ENCODE measurements around the gene CTNS. TPM values are rescaled to one million over a fixed set of nuclear protein-coding genes. Genes with fewer than 3 reads are reported as not detected.
"Not testable (repeated sequence)": the region's sequence is repeated elsewhere in the genome, so short reads cannot be mapped to it uniquely, and the experiment has no call there.

Gene CTNS
- total and polyA plus RNA-seq, 4 donors, result 7.7 to 24.9 (median 19.2) TPM

DNA sequence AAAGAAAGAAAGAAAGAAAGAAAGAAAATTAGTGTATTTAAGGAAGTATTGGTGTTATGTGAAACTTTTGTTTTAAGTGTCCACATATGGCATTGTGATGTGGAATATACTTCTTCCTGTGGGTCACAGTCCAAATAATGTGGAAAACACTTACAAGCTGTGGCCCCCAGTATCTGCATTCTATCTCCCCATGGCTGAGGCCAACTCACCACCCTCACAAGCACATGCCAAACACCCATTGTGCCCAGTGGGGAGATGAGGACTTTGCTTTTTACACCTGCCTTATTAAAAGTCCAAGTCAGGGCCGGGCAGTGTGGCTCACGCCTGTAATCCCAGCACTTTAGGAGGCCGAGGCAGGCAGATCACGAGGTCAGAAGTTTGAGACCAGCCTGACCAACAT, 63.4 kb downstream of the CTNS start:
- Histone ChIP-seq H3K9me3 (ENCODE audit: control insufficient read depth in 4 of 4, insufficient read depth in 3 of 4, low read length in 3 of 4) (peaks cover 0 to 12% (median 3%) of the 10 kb centered on the region in 4 donors), H3K4me1 (ENCODE audit: control insufficient read depth in 5 of 5, insufficient read depth in 5 of 5, low read length in 5 of 5) (peaks cover 0 to 7% (median 0%) of the 10 kb centered on the region in 5 donors), H3K27me3 (ENCODE audit: control insufficient read depth in 3 of 3, insufficient read depth in 3 of 3, low read length in 2 of 3) (peaks cover 0 to 40% (median 22%) of the 10 kb centered on the region in 3 donors), H3K4me3 (no peak overlapping the region), H3K36me3 (ENCODE audit: control insufficient read depth in 4 of 4, insufficient read depth in 4 of 4, low read length in 4 of 4) (no peaks in the 10 kb centered on the region), H3K9ac (ENCODE audit: insufficient read depth in 1 of 2, low read length in 2 of 2) (no peak overlapping the region), H3K27ac (ENCODE audit: low read depth in 1 of 2, low read length in 1 of 2) (no peak overlapping the region)
- TF ChIP-seq, protein P1, sequence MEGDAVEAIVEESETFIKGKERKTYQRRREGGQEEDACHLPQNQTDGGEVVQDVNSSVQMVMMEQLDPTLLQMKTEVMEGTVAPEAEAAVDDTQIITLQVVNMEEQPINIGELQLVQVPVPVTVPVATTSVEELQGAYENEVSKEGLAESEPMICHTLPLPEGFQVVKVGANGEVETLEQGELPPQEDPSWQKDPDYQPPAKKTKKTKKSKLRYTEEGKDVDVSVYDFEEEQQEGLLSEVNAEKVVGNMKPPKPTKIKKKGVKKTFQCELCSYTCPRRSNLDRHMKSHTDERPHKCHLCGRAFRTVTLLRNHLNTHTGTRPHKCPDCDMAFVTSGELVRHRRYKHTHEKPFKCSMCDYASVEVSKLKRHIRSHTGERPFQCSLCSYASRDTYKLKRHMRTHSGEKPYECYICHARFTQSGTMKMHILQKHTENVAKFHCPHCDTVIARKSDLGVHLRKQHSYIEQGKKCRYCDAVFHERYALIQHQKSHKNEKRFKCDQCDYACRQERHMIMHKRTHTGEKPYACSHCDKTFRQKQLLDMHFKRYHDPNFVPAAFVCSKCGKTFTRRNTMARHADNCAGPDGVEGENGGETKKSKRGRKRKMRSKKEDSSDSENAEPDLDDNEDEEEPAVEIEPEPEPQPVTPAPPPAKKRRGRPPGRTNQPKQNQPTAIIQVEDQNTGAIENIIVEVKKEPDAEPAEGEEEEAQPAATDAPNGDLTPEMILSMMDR (IDR thresholded peaks at IDR 0.05; ENCODE audit: control extremely low read depth, extremely low read depth), result no peak
- no peak for ATAC-seq (ENCODE audit: insufficient read depth, low FRiP score)
- 92 to 94% methylated on average over 4 of the region's 4 CpGs for WGBS, 2 donors
- DNase-seq, result no peak

DNA sequence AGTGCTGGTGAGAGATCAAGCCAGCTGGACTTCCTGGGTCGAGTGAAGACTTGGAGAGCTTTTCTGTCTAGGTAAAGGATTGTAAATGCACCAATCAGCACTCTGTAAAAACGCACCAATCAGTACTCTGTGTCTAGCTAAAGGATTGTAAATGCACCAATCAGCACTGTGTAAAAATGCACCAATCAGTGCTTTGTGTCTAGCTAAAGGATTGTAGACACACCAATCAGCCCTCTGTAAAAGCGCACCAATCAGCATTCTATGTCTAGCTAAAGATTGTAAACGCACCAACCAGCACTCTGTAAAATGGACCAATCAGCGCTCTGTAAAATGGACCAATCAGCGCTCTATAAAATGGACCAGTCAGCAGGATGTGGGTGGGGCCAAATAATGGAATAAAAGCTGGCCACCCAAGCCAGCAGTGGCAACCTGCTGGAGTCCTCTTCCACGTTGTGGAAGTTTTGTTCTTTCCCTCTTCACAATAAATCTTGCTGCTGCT, 65.5 kb downstream of the CTNS start:
- H3K4me3 ChIP-seq; H3K36me3 ChIP-seq (ENCODE audit: control insufficient read depth in 4 of 4, insufficient read depth in 4 of 4, low read length in 4 of 4); H3K9ac ChIP-seq (ENCODE audit: insufficient read depth in 1 of 2, low read length in 2 of 2); ATAC-seq (ENCODE audit: insufficient read depth, low FRiP score); H3K27ac ChIP-seq (ENCODE audit: low read depth in 1 of 2, low read length in 1 of 2); H3K4me1 ChIP-seq (ENCODE audit: control insufficient read depth in 5 of 5, insufficient read depth in 5 of 5, low read length in 5 of 5); DNase-seq: not testable (repeated sequence)
- Histone ChIP-seq H3K27me3 (ENCODE audit: control insufficient read depth in 3 of 3, insufficient read depth in 3 of 3, low read length in 2 of 3) (peaks cover 0 to 21% (median 10%) of the 10 kb centered on the region in 3 donors), H3K9me3 (ENCODE audit: control insufficient read depth in 4 of 4, insufficient read depth in 3 of 4, low read length in 3 of 4) (peaks cover 0 to 12% (median 3%) of the 10 kb centered on the region in 4 donors)
- WGBS, 2 donors, result 87 to 95% methylated on average over 7 of the region's 7 CpGs

DNA sequence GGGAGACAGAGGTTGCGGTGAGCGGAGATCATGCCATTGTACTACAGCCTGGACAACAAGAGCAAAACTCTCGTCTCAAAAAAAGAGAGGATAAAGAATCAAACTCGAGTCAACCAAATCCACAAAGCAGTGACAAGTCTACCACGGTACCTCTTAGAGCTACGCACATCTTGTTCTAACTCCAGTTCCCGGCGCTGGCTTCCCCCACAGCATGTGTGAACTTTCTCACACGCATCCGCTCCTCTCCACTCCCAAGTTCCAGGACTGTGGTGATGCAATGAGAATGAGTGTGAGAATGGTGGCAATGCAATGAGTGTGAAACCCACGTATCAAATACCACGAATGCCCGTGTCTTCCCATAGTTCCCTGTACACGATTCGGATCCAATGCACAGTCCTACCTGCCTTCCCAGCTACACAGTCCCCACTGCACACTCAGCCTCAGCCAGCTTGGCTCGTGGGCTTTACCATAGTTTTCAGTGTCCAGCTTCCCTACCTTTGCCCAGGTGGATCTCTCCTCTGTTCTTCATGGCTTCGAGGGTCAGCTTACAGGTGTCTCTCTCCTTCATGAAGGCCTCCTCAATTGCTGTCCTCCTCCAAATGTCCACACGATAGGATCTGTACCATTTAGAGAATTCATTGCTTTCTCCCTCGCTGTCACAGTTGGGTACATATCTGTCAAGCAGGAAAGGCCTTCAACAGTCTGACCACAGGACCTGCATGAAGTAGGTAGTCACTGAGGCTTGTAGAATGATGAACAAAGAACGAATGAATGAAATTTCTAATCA, 68.6 kb downstream of the CTNS start:
- Histone ChIP-seq H3K4me3 (no peak overlapping the region), H3K9me3 (ENCODE audit: control insufficient read depth in 4 of 4, insufficient read depth in 3 of 4, low read length in 3 of 4) (peaks cover 0 to 2% (median 0%) of the 10 kb centered on the region in 4 donors), H3K4me1 (ENCODE audit: control insufficient read depth in 5 of 5, insufficient read depth in 5 of 5, low read length in 5 of 5) (peaks cover 0 to 7% (median 3%) of the 10 kb centered on the region in 5 donors), H3K9ac (ENCODE audit: insufficient read depth in 1 of 2, low read length in 2 of 2) (no peak overlapping the region), H3K36me3 (ENCODE audit: control insufficient read depth in 4 of 4, insufficient read depth in 4 of 4, low read length in 4 of 4) (no peaks in the 10 kb centered on the region), H3K27ac (ENCODE audit: low read depth in 1 of 2, low read length in 1 of 2) (no peak overlapping the region), H3K27me3 (ENCODE audit: control insufficient read depth in 3 of 3, insufficient read depth in 3 of 3, low read length in 2 of 3) (no peaks in the 10 kb centered on the region)
- ATAC-seq (ENCODE audit: insufficient read depth, low FRiP score) (no peak), DNase-seq (no peak)
- WGBS, 2 donors, result 85 to 93% methylated on average over 20 of the region's 20 CpGs
- TF ChIP-seq, protein P1 (IDR thresholded peaks at IDR 0.05; ENCODE audit: control extremely low read depth, extremely low read depth), result no peak

DNA sequence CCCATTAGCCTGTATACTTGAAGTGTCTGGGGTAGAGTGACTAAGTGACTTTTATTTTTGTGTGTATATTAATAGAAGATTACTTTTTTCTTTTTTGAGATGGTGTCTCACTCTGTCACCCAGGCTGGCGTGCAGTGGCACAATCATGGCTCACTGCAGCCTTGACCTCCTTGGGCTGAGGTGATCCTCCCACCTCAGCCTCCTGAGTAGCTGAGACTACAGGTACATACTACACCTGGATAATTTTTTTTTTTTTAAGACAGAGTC, 69.1 kb downstream of the CTNS start:
- WGBS, 2 donors, result 91 to 100% methylated on average over 1 of the region's 1 CpG

More for the DNA sequence above, 69.1 kb downstream of the CTNS start:
- H3K36me3 ChIP-seq (ENCODE audit: control insufficient read depth in 4 of 4, insufficient read depth in 4 of 4, low read length in 4 of 4); DNase-seq; H3K27ac ChIP-seq (ENCODE audit: low read depth in 1 of 2, low read length in 1 of 2); H3K9ac ChIP-seq (ENCODE audit: insufficient read depth in 1 of 2, low read length in 2 of 2); ATAC-seq (ENCODE audit: insufficient read depth, low FRiP score); H3K27me3 ChIP-seq (ENCODE audit: control insufficient read depth in 3 of 3, insufficient read depth in 3 of 3, low read length in 2 of 3); H3K4me1 ChIP-seq (ENCODE audit: control insufficient read depth in 5 of 5, insufficient read depth in 5 of 5, low read length in 5 of 5); H3K4me3 ChIP-seq; H3K9me3 ChIP-seq (ENCODE audit: control insufficient read depth in 4 of 4, insufficient read depth in 3 of 4, low read length in 3 of 4): not testable (repeated sequence)

All from lung (tissue), 12 donors.